HG02798 (cell line): ENCODE data around the gene HSPB2.

Source experiments
- ATAC-seq: cut with Tn5 transposase; IDR thresholded peaks from one replicate; pipeline ENCODE4 v1.9.1; 2021; ENCODE audit warnings: mild to moderate bottlenecking; ENCODE audit not compliant: unreplicated experiment, poor library complexity

The HSPB2 gene

DNA sequence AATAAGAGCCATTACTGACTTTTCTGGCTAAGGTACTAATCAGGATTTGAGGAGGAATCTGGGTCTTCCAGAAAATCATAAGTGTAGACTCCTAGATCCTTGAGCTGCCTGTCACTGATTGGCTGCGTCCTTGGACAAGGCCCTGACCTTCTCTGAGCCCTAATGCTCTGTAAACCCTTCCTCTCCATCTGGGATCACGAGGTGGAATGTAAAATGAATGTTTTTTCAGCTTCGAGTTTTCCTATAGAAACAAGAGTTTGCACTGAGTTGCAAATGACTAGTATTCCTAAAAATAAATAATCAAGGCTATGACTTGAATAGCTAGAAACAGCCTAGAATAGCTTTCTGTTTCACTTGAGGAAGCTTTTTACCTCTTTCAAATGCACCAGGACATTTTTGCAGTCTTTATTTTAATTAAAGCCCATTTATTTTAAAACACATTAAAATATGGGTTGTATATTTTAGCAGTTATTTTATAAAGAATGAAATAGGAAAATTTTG lies 23.6 kb downstream of the HSPB2 start:
- no peak for ATAC-seq

DNA sequence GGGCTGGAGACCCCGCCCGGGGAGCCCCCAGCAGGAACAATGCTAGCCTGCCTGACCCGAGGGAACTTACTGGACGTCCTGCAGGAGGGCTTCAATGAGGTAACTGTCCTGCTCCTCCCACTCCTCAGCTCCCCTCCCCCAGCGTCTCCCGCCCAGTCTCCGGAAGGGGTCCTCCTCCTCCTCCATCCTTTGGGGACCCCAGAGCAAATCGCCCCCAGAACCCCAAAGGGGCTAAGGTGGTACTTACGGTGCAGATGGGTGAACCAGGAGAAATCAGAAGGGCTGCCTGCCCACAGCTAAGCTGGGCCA lies 24.9 kb downstream of the HSPB2 start:
- no peak for ATAC-seq

DNA sequence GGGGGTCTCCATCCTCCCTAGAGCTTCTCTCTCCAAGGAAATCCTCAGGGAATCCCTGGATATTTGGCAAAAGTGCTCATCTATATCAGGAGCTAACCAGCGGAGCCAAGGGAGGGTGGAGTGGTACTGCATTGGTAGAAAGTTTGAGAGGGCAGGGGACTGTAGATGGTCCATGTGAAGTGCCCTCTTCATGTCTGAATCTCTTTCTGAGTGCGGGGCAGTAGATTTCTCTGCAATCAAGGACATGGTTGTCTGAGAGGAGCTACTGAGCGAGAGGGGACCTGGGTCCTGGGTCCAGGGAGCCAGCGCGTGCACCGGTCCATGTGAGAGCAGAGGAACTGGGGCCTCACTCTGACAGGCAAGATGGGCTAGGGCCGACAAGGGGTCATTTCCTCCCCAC lies 25.3 kb downstream of the HSPB2 start:
- ATAC-seq = no peak

DNA sequence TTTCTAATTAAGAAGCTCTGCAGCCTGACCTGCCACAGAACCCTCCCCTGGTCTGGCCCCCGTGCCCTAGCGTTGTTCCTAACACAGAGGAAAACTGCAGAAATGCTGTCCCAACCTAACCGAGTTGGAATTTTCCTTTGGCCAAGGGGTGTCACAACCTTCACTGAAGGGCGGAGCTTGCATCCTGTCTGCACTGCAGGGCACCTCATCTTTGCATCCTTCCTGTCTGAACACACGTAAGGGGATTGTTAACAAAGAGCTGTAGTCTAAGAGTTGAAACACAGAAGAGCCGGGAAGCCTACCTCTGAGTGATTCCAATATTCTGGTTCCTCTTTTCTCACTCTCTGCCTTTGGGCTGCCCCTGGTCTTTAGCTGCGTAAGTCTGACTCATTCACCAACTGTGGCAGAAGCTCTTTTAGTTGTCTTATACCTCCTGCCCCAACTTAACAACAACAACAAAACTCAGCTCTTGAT lies 26.2 kb downstream of the HSPB2 start:
- peak; percentile 85 for ATAC-seq

DNA sequence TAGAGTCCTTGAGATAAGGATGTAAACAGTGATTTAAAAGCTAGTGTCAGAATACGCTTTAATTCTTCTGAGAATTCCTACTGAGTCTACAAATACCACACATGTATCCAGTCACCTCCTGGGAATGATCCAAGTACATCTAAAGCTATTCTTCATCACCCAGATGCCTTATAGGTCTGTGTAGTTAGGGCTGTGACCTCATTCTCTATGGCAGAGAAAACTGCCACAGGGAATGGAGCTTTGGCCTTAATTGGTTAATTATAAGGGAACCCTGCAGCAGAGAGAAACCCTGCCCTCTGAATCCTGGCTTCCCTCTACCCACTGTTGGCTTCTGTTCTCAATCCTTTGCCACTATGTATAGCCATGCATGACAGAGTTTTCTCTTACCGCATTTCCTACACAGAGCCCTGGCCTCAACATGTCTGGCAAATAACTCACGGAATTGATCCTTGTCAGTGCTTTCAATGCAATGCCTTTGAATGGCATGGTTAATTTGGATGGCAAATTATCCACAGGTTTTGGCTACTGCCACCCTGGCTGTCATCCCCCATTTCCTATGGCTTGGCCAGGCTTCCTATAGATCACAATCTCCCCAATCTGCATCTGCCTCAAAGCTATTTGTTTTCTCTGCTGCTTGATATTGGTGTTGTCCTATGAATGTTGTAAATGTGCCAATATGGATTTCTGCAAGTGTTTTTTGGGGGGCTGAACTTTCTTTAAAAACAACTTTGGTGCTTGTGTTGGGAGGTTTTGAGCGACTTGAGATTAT lies 27.5 kb downstream of the HSPB2 start:
- no peak for ATAC-seq

DNA sequence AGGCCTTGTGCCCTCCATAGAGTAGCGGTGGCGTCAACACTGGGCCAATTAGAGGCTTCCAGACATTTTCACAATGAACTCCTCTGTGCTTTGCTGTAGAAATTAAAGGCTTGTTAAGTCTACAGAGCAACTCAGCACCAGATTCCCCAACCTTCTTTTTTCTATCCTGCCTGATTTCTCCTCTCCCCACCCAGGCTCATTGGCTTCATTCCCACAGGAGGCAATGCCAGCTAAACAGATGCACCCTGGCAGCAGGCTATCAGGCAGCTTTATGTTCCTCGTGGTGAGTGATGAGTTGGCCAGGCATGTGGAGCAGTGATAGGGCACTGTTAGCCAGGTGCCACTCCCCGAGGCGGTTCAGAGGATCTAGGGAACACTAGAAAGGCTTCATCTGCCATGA lies 29.4 kb downstream of the HSPB2 start:
- no peak for ATAC-seq

DNA sequence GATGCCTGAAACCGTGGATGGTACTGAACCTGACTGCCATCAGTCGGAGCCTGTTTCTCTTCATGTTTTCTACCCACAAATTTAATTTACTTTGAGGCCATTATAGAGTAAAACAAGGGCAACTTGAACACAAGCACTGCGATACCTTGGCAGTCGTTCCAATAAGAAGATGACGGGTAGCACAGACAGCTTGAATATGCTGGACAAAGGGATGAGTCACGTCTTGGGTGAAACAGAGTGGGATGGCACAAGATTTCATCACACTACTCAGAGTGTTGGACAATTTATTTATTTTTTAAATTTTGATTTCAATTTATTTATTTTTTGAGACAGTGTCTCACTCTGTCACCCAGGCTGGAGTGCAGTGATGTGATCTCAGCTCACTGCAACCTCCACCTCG lies 30.3 kb downstream of the HSPB2 start:
- no peak for ATAC-seq

DNA sequence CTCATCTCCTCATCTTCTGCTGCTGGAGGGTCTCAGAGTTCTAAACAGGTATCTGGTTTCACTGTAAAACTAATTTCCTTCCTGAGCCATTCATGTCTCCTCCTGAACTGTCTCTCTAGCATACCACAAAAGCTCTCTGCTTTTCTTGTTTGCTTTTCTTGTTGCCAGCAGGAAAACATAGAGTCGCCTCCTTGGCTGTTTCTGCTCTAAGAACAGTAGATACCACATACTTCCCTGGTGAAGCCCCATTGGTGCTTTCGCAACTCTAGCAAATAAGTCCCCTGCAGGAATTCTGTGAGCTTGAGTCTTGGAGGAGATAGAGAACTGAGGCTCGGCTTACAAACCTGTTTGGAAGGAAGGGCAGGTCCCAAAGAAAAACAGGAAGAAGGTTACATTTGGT lies 31.6 kb downstream of the HSPB2 start:
- no peak for ATAC-seq

DNA sequence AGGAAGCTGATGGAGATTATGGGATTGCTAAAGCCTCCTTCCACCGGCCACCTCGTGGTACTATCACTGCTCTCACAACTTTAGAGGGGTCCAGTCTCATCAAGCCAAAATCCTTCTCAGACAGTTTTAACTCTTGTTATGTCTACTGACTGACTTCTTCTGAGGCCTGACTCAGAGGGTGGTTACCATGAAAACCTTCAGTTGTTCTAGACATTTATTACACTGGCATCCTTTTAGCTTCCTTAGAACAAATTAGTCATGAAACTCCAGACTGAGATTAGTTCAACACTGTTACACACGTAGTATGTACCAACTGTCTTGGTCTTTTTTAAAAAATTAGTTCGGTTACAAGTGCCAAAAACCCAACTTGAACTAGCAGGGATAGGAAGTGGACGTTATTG lies 32.1 kb downstream of the HSPB2 start:
- no peak for ATAC-seq

DNA sequence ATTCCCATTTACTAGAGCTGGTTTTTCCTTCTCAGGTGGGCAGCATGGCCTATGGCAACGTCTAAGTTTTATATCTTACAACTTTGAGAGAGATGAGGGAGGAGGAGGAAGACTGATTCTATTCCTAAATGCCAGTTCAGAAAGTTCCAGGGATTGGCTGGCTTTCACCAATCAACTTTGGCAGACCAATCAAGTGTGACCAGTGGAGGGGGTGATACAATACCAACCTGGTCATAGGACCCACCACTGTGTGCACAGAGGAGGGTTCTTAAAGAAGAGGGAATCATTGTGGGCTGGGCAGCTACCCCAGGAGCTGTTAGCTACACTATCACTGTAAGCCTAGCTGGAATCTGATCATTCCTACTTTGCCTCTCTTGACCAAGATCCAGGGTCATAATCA lies 32.7 kb downstream of the HSPB2 start:
- ATAC-seq = no peak

DNA sequence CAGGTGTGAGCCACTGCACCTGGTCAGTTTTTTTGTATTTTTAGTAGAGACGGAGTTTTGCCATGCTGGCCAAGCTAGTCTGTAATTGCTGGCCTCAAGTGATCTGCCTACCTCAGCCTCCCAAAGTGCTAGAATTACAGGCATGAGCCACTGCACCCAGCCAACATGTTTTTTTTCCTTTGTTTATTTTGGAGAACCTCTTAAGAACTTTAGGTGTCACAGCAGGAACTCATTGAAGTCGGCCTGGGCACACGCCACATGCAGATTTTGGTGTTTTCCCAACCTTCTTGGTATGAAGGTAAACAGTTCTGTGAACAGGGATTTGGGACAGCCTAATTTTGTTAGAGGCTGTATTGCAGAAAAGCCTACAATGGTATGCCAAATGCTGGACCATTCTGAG lies 34.0 kb downstream of the HSPB2 start:
- no peak for ATAC-seq

DNA sequence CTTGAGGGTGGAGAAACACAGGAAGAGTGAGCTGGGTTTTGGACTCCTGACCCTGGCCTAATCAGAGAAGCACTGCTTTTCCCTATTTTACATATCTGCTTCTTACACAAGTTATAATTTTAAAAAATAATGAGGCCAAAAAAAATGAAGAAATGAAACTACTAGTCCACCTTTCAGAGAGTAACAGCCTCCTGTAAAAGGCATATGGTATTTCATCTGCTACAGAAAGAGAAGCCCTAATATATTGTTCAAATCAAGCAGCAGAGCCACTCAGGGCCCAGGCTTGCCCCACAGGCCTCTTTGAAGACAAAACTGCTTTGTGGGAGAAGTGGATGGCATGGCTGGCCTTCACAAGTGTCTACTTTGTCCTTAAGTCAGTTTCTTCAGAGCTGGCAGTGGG lies 34.6 kb downstream of the HSPB2 start:
- ATAC-seq = no peak

DNA sequence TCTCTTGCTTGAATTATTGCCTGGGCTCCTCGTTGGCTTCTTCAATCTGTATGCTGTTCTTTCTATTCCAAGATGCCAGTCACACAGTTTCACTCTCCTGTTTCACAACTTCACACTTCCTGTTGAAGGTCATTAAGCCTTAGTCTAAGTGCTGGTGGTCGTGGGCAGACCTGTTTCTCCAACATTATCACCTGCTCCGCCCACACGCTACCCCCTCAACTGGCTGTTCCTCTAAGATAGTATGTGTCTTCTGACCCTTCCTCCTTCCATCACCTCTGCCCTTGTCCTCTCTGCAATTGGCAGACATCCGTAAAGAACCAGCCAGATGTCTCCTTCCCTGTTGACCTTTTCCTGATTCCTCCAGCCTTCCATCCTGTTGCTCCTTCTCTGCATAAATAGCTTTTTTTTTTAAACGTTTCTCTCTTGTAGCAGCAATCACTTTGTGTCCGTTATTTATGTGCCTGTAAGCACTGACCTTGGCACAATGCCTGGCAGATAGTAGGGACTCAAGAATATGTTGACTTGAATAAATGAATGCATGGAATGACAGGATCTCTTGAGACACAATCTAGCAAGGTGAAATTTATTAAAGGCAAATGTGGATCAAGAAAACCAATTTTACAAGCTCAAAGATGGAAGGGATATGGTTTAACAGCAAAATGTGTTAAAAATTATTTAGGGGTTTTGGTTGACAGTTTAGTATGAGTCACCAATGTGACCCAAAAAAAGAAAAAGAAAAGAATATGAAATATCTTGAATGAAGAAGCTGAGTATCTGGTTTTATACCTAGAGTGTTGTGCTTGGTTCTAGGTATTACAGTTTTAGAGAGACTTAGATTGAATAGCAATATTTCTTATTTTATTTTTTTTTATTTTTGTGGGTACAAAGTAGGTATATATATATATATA lies 37.2 kb downstream of the HSPB2 start:
- no peak for ATAC-seq

DNA sequence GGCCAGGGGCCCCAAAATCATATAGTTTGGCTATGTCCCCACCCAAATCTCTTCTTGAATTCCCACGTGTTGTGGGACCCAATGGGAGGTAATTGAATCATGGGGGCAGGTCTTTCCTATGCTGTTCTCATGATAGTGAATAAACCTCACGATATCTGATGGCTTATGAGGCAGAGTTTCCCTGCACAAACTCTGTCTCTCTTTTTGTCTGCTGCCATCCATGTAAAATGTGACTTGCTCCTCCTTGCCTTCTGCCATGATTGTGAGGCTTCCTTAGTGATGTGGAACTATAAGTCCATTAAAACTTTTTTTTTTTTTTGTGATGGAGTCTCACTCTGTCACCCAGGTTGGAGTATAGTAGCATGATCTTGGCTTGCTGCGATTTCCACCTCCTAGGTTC lies 39.0 kb downstream of the HSPB2 start:
- no peak for ATAC-seq

DNA sequence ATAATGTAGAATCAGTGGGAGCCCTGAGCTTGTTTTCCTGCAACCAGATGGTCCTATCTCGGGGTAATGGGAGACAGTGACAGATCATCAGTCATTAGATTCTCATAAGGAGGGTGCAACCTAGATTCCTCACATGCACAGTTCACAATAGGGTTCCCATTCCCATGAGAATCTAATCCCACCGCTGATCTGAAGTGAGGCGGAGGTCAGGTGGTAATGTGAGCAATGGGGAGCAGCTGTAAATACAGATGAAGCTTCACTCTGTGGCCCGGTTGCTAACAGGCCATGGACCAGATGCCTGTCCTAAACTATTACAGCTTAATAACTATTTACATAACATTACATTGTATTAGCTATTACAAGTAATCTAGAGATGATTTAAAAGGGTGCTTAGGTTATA lies 41.6 kb downstream of the HSPB2 start:
- ATAC-seq = no peak

DNA sequence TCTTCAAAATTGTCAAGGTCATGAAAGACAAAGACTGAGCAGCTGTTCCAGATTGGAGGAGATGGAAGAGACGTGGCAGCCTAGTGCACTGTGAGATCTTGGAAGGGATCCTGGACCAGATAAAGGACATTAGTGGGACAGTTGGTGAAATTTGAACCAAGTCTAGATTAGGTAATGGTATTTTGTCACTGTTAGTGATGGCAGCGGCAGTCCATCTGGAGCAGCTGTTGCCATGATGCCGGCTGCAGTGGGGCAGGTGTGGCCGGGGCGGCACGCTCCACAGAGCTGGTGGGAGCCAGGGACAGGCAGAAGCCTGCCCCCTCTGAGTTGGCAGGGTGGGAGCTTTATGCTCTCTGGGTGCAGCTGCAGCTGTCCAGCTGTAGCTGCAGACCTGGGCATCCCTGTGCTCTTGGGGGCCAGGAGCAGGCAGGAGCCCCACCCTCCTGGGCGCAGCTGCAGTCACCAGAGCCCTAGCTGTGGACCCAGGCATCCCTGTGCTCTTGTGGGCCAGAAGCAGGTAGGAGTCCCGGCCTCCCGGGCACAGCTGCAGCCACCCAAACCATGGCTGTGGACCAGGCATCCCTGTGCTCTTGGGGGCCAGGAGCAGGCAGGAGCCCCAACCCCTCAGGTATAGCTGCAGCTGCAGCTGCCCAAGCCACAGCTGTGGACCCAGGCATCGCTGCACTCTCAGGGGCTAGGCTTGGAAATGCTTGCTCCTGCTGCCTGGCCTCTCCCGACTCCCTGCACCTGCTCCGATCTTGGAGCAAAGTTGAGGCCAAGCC lies 45.3 kb downstream of the HSPB2 start:
- no peak for ATAC-seq

DNA sequence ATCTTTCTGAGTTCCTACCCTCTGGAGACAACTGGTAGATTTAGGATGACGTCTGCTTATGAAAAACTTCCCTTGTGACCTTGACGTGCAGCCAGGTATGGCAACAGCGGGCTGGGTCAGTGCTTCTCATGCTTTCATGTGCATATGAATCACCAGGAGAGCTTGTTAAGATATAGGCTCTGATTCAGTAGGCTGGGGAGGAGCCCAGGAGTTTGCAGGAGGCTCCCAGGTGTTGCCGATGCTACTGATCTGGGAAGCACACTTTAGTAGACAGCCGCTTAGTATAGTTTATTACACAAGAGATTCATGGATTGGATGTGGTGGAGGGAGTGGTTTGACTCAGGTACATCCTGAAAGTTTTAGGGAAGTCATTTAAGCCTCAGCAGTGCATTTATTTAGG lies 48.4 kb downstream of the HSPB2 start:
- no peak for ATAC-seq

DNA sequence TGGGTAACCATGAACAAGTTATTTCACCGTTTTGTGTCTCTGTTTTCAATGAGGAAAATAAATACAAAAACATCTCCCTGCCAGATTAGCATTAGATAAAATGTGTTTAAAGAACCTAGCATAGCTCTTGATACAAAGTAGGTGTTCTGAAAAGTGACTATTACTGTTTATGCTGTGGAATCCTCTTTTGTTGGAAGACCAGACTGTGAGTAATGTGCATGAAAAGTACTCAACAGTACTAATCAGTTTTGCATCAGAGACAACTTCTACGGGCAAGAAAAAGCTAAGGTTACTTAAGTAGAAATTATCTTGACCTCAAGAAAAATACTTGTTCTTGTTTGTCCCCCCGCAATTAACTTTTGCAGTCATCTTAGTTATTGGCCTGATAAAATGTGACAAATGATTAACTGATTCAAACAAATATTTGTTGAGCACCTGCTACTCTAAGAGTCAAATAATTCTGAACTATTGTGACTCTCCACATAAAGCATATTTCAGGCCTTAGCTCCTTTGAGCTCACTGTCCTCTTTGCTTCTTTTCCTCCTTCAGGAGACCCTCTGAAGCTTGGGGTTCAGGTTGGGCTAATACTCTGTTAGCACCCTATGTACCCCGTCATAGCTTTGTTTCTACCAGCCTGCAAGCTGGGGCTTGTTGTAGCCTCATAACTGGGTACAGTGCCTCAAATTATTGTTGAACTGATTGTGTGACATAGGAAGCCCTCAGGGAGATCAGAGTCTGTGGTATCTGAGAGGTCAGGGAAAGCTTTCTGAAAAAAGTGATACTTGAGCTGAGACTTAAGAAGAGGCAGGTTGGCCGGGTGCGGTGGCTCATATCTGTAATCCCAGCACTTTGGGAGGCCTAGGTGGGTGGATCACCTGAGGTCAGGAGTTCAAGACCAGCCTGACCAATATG lies 49.1 kb downstream of the HSPB2 start:
- ATAC-seq = no peak
